GM13976 (cell line): ENCODE results near the gene ADGRD1.

Experiments used
- DNase-seq: peaks from one replicate; pipeline ENCODE4 v3.0.0; 2012; ENCODE audit warnings: low spot score
- CTCF ChIP-seq: IDR thresholded peaks from 2 replicates; pipeline ENCODE4 v1.5.1; 2012; ENCODE audit warnings: borderline replicate concordance, mild to moderate bottlenecking; ENCODE audit not compliant: insufficient read depth; ENCODE audit errors: extremely low read depth, missing control alignments, control extremely low read depth
- in situ Hi-C: fragments of 300-500 bp; cut with MboI; formaldehyde crosslinking; loops from one replicate; pipeline ENCODE4 v1.12.0; 2022; ENCODE audit warnings: low sequenced_read_pairs, mixed read lengths, inconsistent platforms; ENCODE audit not compliant: unreplicated experiment

Gene ADGRD1

DNA sequence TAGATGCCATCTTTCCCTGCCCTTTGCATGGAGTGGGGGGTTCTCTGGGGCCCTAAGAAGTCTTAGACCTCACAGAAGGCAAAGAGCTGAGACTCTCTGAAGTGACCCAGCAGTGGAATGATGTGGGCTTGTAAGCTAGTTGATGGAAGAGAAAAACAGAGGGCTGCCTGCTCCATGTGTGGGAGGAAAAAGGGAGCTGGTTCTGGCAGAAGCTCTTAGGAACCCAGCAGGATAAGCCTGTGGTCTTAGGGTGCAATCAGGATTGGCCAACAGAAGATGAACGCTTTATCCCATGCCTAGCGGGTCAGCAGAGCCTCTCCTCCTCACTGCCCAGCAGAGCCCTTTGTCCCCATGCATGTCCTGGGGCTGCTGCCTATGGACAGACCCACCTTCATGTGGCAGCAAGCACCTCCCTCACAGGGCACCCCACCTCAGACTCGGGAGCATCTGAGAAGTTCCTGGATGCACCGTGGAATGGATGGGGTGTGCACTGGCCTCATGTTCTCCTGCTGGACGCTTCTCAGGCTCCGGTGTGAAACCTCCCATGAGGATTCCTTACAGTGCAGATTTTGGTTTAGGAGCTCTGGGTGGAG, 152.7 kb downstream of the ADGRD1 start:
- no peak for TF ChIP-seq CTCF
- in situ Hi-C loops: no loop called here
- DNase-seq: no peak

DNA sequence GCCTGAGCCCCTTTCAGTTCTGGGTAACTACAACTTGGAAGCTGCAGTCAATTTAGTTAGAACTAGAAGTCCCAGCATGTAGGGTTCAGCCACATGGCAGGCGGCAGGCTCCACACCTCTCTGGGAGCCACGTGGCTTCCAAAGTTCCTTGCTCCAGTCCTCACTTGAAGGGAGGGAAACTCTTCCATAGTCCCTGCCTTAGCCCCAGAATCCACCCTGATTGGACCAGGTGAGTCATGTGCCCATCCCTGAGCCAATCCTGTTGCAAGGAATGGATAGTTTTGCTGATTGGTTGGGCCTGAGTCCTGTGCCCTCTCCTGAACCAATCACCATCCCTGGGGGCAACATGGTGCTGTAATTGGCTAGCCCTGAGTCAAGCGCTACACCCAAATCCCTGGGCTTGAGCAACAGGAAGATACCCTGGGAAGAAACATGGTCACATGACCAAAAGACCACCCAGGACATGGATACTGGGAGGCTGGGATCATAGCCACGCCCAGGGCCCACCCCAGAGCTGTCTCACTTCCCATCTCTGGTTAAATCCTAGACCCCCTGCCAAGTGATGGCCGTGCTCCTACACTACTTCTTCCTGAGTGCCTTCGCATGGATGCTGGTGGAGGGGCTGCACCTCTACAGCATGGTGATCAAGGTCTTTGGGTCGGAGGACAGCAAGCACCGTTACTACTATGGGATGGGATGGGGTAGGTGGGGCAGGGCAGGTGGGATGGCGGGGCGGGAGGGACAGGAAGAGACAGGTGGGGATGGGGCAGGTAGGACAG, 154.7 kb downstream of the ADGRD1 start:
- in situ Hi-C loops: no loop called here
- no peak for DNase-seq
- no peak for TF ChIP-seq CTCF

GRCh38 chr12:131111446-131111845, 157.7 kb downstream of the ADGRD1 start:
- no peak for DNase-seq
- in situ Hi-C loops: no loop called here
- no peak for TF ChIP-seq CTCF

DNA sequence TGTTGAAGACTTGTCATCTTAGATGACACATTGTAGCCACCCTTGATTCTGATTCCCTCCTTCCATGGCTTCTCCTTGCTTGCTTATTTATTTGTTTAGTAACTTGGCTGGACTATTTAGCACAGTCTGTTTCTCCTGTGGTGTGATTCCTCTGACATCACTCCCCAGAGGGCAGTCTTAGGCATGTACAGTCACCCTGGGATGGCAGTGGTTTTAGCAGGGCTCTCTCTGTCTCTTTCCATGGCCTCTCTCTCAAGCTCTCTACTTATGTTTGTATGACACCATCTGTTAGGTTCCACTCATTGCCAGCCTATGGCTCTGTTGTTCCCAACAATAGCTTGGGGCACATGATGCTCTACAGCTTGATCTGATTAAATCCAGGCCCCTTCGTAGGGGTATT, 158.3 kb downstream of the ADGRD1 start:
- no peak for DNase-seq
- in situ Hi-C loops: no loop called here
- TF ChIP-seq CTCF: no peak

- no peak for DNase-seq
- no peak for TF ChIP-seq CTCF
- in situ Hi-C loops: no loop called here
Measured at GRCh38 chr12:131112700-131113290, 159.1 kb downstream of the ADGRD1 start.

- no peak for TF ChIP-seq CTCF
- no peak for DNase-seq
- in situ Hi-C loops: no loop called here
Measured at GRCh38 chr12:131113568-131114270, 160.0 kb downstream of the ADGRD1 start.
